Loucy (cell line): ENCODE results near the gene MRTFA.

Experiments
- CTCF ChIP-seq: fragments of 200-600 bp; sonication (generic); conservative IDR thresholded peaks from 2 replicates; pipeline ENCODE4 v1.5.1; 2014; ENCODE audit warnings: mild to moderate bottlenecking, antibody characterized with exemption, low read length
- EZH2phosphoT487 ChIP-seq: fragments of 200-600 bp; IDR thresholded peaks from 2 replicates; pipeline ENCODE4 v1.6.1; 2018; ENCODE audit warnings: antibody characterized with exemption, mild to moderate bottlenecking, moderate library complexity, borderline replicate concordance

GRCh38 chr22:40385036-40385782, 251.3 kb downstream of the MRTFA start:
- TF ChIP-seq EZH2phosphoT487 (no peak), CTCF (0 out of 2 replicates have a peak, but pooled peaks have one; percentile 15)
